OCI-LY1 (cell line): ENCODE measurements around the gene SLC11A1.
A peak's percentile ranks its signal among the peaks of the same experiment; 100 is the strongest.

Experiments
- H2AFZ ChIP-seq: fragments of 200-600 bp; sonication (generic), shearing (Covaris generic); 2 replicates; pipeline ENCODE4 v1.6.0; 2014; ENCODE audit warnings: antibody characterized with exemption, mild to moderate bottlenecking, low read length
- H3F3A ChIP-seq: fragments of 200-600 bp; sonication (generic), shearing (Covaris generic); 2 replicates; pipeline ENCODE4 v1.6.0; 2014; ENCODE audit warnings: mild to moderate bottlenecking, antibody characterized with exemption, low read length, moderate library complexity; ENCODE audit not compliant: insufficient read depth
- H3K27ac ChIP-seq: fragments of 200-600 bp; sonication (generic); 2 replicates; pipeline ENCODE4 v1.5.1; 2014; ENCODE audit warnings: low read length, mixed run types, mild to moderate bottlenecking, low read depth; ENCODE audit not compliant: poor library complexity, severe bottlenecking
- H3K27me3 ChIP-seq: fragments of 200-600 bp; sonication (generic); 2 replicates; pipeline ENCODE4 v1.6.0; 2014; ENCODE audit warnings: antibody characterized with exemption, mild to moderate bottlenecking, low read length, moderate library complexity; ENCODE audit not compliant: insufficient read depth
- H3K36me3 ChIP-seq: fragments of 200-600 bp; sonication (generic); 2 replicates; pipeline ENCODE4 v1.6.1; 2014; ENCODE audit warnings: mild to moderate bottlenecking, antibody characterized with exemption, low read length, moderate library complexity, mixed read lengths; ENCODE audit not compliant: insufficient read depth
- H3K4me1 ChIP-seq: fragments of 200-600 bp; sonication (generic); 2 replicates; pipeline ENCODE4 v1.5.1; 2014; ENCODE audit warnings: mild to moderate bottlenecking, low read length, moderate library complexity; ENCODE audit not compliant: insufficient read depth, severe bottlenecking
- H3K4me2 ChIP-seq: fragments of 200-600 bp; sonication (generic), shearing (Covaris generic); 2 replicates; pipeline ENCODE4 v1.6.1; 2014; ENCODE audit warnings: low read length
- H3K4me3 ChIP-seq: fragments of 200-600 bp; sonication (generic); 2 replicates; pipeline ENCODE4 v1.5.1; 2014; ENCODE audit warnings: low read length, low read depth, mild to moderate bottlenecking, mixed read lengths; ENCODE audit not compliant: poor library complexity, severe bottlenecking
- H3K79me2 ChIP-seq: fragments of 200-600 bp; shearing (Covaris generic); 2 replicates; pipeline ENCODE4 v1.6.1; 2016; ENCODE audit warnings: mixed run types, low read length, mixed read lengths; ENCODE audit not compliant: insufficient read depth
- H3K9ac ChIP-seq: fragments of 200-600 bp; sonication (generic), shearing (Covaris generic); 2 replicates; pipeline ENCODE4 v1.6.1; 2014; ENCODE audit warnings: mild to moderate bottlenecking, low read length, mixed read lengths
- H3K9me2 ChIP-seq: fragments of 200-600 bp; sonication (generic), shearing (Covaris generic); 2 replicates; pipeline ENCODE4 v1.6.1; 2014; ENCODE audit warnings: low read depth, mild to moderate bottlenecking, low read length, mixed read lengths
- H3K9me3 ChIP-seq: fragments of 200-600 bp; shearing (Covaris generic); 2 replicates; pipeline ENCODE4 v1.6.1; 2014; ENCODE audit warnings: low read length, mixed read lengths
- H4K20me1 ChIP-seq: fragments of 200-600 bp; sonication (generic), shearing (Covaris generic); 2 replicates; pipeline ENCODE4 v1.6.0; 2016; ENCODE audit warnings: mild to moderate bottlenecking, low read length; ENCODE audit not compliant: insufficient read depth
- CTCF ChIP-seq: fragments of 200-600 bp; sonication (generic), shearing (Covaris generic); IDR thresholded peaks from 2 replicates; pipeline ENCODE4 v1.5.1; 2017; ENCODE audit warnings: mild to moderate bottlenecking, antibody characterized with exemption, low read length, moderate library complexity, mixed read lengths
- EZH2 ChIP-seq: fragments of 200-600 bp; sonication (generic), shearing (Covaris generic); IDR thresholded peaks from 2 replicates; pipeline ENCODE4 v1.8.0; 2017; ENCODE audit warnings: borderline replicate concordance, mixed run types, mild to moderate bottlenecking, antibody characterized with exemption, low read length, moderate library complexity, mixed read lengths

Gene SLC11A1

DNA sequence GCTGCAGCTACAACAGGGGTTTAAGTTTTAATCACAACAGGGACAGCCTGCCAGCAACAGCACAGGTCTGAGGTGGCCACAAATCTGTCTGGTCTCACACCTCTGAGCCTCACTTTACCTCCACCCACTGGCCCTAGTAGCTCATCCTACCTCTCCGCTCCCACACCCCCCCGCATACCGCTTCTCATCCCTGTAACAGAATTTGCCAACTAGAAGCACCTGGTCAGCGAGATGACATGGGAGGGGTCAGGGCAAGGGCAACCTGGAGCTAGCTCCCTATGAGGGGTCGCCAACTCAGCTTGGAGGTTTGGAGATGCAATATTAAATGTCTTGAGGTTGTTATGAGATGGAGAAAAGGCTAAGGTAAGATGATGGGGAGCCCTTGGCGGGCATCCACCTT is 17.9 kb upstream of the SLC11A1 start:
- H3K79me2 ChIP-seq = no peaks in the 10 kb centered on the region
- peaks cover 10% of the 10 kb centered on the region for H3K4me1 ChIP-seq
- TF ChIP-seq EZH2 (no peak), CTCF (no peak)
- no peak overlapping the region for H3K4me3 ChIP-seq
- no peak overlapping the region for H2AFZ ChIP-seq
- no peak overlapping the region for H3K27ac ChIP-seq
- H3K9ac ChIP-seq = no peak overlapping the region
- H3K4me2 ChIP-seq = no peak overlapping the region
- peaks cover 21% of the 10 kb centered on the region; the same call in 1 of the 2 replicates for H3K27me3 ChIP-seq
- H4K20me1 ChIP-seq = no peaks in the 10 kb centered on the region
- no peaks in the 10 kb centered on the region for H3K9me3 ChIP-seq
- no peaks in the 10 kb centered on the region; the same call in 1 of the 2 replicates for H3K36me3 ChIP-seq
- no peaks in the 10 kb centered on the region for H3F3A ChIP-seq
- no peaks in the 10 kb centered on the region for H3K9me2 ChIP-seq

DNA sequence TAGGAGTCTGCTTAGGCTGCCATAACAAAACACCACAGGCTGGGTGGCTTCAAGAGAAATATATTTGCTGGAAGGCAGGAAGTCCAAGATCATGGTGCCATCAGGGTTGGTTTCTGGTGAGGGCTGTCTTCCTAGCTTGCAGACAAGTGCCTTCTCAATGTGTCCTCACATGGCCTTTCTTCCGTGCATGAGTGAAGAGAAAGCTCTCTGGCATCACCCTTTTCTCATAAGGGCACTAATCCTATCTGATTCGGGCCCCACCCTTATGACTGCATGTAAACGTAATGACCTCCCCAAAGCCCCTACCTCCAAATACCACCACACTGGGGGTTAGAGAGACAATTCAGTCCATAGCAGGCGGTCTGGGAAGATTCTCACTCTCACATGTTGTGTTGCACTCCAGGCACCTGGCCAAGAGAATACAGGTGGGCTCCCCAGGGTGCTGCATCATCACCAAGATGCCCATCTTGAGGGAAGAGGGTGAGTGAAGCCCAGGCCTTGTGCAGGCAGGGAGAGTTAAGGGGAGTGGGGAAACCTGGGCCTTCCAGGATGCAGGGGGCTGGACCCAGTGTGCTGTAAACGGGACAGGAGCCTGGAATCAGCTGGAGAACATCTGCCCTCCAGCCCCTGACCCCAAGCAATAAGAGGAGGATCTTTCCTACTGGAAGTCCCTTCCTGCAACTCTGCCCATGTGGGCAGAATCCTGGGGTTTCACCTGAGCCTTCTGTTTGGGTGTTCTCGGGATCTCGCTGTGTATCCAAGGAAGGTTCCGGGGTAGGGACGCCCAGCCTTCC is 15.3 kb upstream of the SLC11A1 start:
- no peak for TF ChIP-seq EZH2
- TF ChIP-seq CTCF = no peak
- Histone ChIP-seq H4K20me1 (no peaks in the 10 kb centered on the region), H3K9me3 (no peaks in the 10 kb centered on the region), H3K9ac (no peak overlapping the region), H3K27ac (no peak overlapping the region), H3K79me2 (no peaks in the 10 kb centered on the region), H2AFZ (no peak overlapping the region), H3K36me3 (no peaks in the 10 kb centered on the region; the same call in 1 of the 2 replicates), H3F3A (no peaks in the 10 kb centered on the region), H3K9me2 (no peaks in the 10 kb centered on the region), H3K27me3 (peaks cover 17% of the 10 kb centered on the region; the same call in 1 of the 2 replicates), H3K4me1 (peaks cover 10% of the 10 kb centered on the region), H3K4me2 (peak overlapping the region; percentile 73), H3K4me3 (peak overlapping the region; percentile 58)

DNA sequence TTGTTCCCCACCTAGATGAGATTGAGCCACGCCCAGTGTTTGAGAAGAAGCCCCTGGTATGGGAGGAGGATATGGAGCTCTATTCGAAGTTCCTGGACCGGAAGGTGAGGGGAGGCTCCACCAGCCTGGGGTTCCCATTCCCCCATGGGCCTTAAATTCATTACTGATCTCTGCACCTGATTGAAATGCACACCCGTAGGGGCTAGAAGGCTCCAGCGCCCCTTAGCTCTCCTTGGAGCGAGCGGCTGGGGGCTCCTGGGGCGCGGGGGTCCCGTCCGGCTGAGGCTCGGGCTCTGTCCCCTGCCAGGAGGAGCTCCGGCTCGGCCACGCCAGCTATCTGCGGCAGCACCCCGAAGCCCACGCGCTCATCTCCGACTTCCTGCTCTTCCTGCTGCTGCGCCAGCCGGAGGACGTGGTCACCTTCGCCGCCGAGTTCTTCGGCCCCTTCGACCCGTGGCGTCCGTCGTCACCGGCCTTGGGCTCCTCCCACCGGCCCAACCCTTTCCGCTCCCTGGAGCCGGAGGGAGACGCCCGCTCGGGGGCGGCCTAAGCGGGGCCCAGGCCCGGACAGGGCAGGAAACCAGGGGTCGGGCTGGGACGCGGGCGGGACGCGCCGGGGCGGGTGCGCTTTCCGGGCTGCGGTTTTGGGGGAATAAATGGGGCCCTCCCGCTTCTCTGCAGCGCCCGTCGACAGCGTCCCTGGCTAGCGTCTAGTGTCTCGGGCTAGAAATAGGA is 14.5 kb upstream of the SLC11A1 start:
- peak overlapping the region; percentile 58 for H3K4me3 ChIP-seq
- H3K9me3 ChIP-seq = no peaks in the 10 kb centered on the region
- peak overlapping the region; percentile 73 for H3K4me2 ChIP-seq
- H3K4me1 ChIP-seq = peaks cover 10% of the 10 kb centered on the region
- no peak overlapping the region for H3K27ac ChIP-seq
- H3K79me2 ChIP-seq = no peaks in the 10 kb centered on the region
- no peaks in the 10 kb centered on the region for H3F3A ChIP-seq
- H3K36me3 ChIP-seq = no peaks in the 10 kb centered on the region; the same call in 1 of the 2 replicates
- no peaks in the 10 kb centered on the region for H3K9me2 ChIP-seq
- H2AFZ ChIP-seq = no peak overlapping the region; the same call in 1 of the 2 replicates
- H3K9ac ChIP-seq = peak overlapping the region; percentile 30; the same call in 1 of the 2 replicates
- no peaks in the 10 kb centered on the region for H4K20me1 ChIP-seq
- peaks cover 17% of the 10 kb centered on the region; the same call in 1 of the 2 replicates for H3K27me3 ChIP-seq
- TF ChIP-seq CTCF = no peak
- TF ChIP-seq EZH2 = no peak
